Stomach (tissue), 9 donors: ENCODE measurements around the gene ARHGAP10. TPM values are rescaled to one million over a fixed set of nuclear protein-coding genes. Genes with fewer than 3 reads are reported as not detected.

Experiments
- DNase-seq, 2 donors: peaks; one replicate each; pipeline versions ENCODE4 v3.0.0 to v3.0.0-alpha.2; 2013 to 2019
- H3K27ac ChIP-seq, 5 donors: fragments of 200-600 bp in 4 of 5; sonication (generic) in 4 of 5; one replicate each; pipeline ENCODE4 v1.5.1; 2013 to 2019; ENCODE audit warnings: mild to moderate bottlenecking in 1 of 5, moderate library complexity in 1 of 5
- H3K27me3 ChIP-seq, 3 donors: fragments of 200-600 bp; sonication (generic); one replicate each; pipeline ENCODE4 v1.5.1; 2017 to 2019; ENCODE audit warnings: mixed run types in 1 of 3
- H3K36me3 ChIP-seq, 4 donors: fragments of 200-600 bp; sonication (generic); 1 replicate in 3 of 4; 2 replicates in 1 of 4; pipeline ENCODE4 v1.5.1; 2016 to 2019
- H3K4me1 ChIP-seq, 4 donors: fragments of 200-600 bp; sonication (generic); one replicate each; pipeline ENCODE4 v1.5.1; 2016 to 2019
- H3K4me3 ChIP-seq, 4 donors: fragments of 200-600 bp; sonication (generic) in 3 of 4; one replicate each; pipeline ENCODE4 v1.5.1; 2016 to 2019; ENCODE audit warnings: mild to moderate bottlenecking in 1 of 4
- H3K9me3 ChIP-seq, 4 donors: fragments of 200-600 bp; sonication (generic); one replicate each; pipeline ENCODE4 v1.5.1; 2016 to 2019
- EP300 ChIP-seq: sonication (generic); formaldehyde crosslinking; IDR thresholded peaks from one replicate; pipeline ENCODE4 v1.6.1; 2017; ENCODE audit warnings: antibody characterized with exemption
- POLR2A ChIP-seq, 4 donors: fragments of 450-650 bp; IDR thresholded peaks; one replicate each; pipeline ENCODE4 v1.6.1; 2016; ENCODE audit warnings: antibody characterized with exemption in 4 of 4, control low read depth in 2 of 4, mild to moderate bottlenecking in 1 of 4, moderate library complexity in 1 of 4
- POLR2AphosphoS5 ChIP-seq, 3 donors: sonication (generic); formaldehyde crosslinking; IDR thresholded peaks; one replicate each; pipeline ENCODE4 v1.6.1; 2016; ENCODE audit warnings: antibody characterized with exemption in 3 of 3
- WGBS, 5 donors: extraction: QIAGEN DNeasy Blood & Tissue Kit in 3 of 5; methylation state at CpG; one replicate each; pipeline versions ENCODE4 v1.1.5 to v1.1.7; 2013 to 2018; 5-methylcytosine and 5-hydroxymethylcytosine counted together
- intact Hi-C: fragments of 100-400 bp; cut with DNase I; formaldehyde crosslinking; loops from one replicate; pipeline ENCODE4 v1.15.1; 2023; ENCODE audit warnings: low total_unique reads
- polyA plus RNA-seq, 3 donors: library from polyadenylated mRNA; stranded (reverse); fragments of 200-250 nt; gene quantifications; one replicate each; pipeline ENCODE4 v1.2.3, GENCODE V29; 2013
- total RNA-seq, 5 donors: library from RNA; depleted of rRNA; stranded (reverse); fragments of >200 nt; gene quantifications; one replicate each; pipeline versions ENCODE4 v1.1.0 to v1.2.3, GENCODE V29; 2014 to 2016
- TF ChIP-seq, protein P1 (sequence below), 7 experiments: fragments of 450-650 bp in 4 of 7; fragments of 200-600 bp in 3 of 7; sonication (generic) in 3 of 7; IDR thresholded peaks; one replicate each; pipeline ENCODE4 v1.5.1; 2016 to 2019; ENCODE audit warnings: antibody characterized with exemption in 7 of 7, control low read depth in 2 of 7, mild to moderate bottlenecking in 1 of 7
- donor health status: healthy with polysubstance abuse.
- donor health status: Bipolar disorder and iron deficiency.
- donor health status: healthy.

Gene ARHGAP10
- total and polyA plus RNA-seq, 8 donors, result 18.1 to 117 (median 43.9) TPM

DNA sequence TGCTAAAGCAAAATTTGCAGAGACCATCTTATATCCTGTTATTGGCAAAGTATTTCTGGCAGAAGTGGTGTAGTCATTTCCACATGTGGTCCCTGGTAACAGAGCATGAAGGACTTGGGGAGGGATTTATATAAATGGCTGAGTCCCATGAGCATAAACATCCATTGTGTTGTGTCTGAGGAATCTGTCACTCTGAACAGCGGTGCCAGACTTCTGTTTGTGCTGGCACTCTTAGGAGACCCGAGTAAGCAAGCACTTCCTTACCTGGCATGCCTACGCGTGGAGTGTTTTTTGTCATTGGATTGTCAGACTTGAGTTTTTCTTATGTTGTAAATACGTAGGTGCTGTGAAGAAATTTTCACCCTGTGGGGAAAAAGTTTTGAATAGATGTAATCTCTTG lies 285.9 kb downstream of the ARHGAP10 start:
- peaks cover 10 to 56% (median 24%) of the 10 kb centered on the region in 4 donors for H3K4me1 ChIP-seq
- H3K27ac ChIP-seq, result no peak overlapping the region
- no peak overlapping the region for H3K4me3 ChIP-seq
- H3K27me3 ChIP-seq, result no peaks in the 10 kb centered on the region
- WGBS, 5 donors, result 23 to 47% (median 33%) methylated on average over 5 of the region's 5 CpGs
- H3K9me3 ChIP-seq, result no peaks in the 10 kb centered on the region
- DNase-seq, result no peak
- TF ChIP-seq, protein P1, sequence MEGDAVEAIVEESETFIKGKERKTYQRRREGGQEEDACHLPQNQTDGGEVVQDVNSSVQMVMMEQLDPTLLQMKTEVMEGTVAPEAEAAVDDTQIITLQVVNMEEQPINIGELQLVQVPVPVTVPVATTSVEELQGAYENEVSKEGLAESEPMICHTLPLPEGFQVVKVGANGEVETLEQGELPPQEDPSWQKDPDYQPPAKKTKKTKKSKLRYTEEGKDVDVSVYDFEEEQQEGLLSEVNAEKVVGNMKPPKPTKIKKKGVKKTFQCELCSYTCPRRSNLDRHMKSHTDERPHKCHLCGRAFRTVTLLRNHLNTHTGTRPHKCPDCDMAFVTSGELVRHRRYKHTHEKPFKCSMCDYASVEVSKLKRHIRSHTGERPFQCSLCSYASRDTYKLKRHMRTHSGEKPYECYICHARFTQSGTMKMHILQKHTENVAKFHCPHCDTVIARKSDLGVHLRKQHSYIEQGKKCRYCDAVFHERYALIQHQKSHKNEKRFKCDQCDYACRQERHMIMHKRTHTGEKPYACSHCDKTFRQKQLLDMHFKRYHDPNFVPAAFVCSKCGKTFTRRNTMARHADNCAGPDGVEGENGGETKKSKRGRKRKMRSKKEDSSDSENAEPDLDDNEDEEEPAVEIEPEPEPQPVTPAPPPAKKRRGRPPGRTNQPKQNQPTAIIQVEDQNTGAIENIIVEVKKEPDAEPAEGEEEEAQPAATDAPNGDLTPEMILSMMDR (IDR thresholded peaks at IDR 0.05), result no peak
- no peak for TF ChIP-seq POLR2AphosphoS5 (IDR thresholded peaks at IDR 0.05)
- no peak for TF ChIP-seq EP300
- TF ChIP-seq POLR2A (IDR thresholded peaks at IDR 0.05), result no peak
- intact Hi-C loops, result no loop called here
- H3K36me3 ChIP-seq, result no peaks in the 10 kb centered on the region

DNA sequence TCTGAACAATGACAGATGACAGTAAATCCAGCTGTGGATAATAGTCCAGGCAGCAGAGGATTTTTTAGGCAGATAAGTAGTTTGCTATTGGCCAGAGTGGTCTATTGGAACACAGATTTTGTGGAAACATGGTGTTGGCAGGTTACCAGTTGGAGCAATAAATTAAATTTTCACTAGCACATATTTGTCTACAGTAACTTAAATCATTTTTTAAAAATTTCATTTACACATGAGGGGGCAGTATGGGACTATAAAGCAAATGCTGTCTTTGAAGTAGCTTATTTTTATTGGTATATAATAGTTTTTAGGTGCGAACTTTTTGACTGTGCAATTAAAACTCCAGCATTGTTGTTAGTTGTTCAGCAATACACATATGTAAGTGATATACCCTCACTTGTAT lies 289.8 kb downstream of the ARHGAP10 start:
- TF ChIP-seq, protein P1 (IDR thresholded peaks at IDR 0.05), result no peak
- TF ChIP-seq EP300 (no peak), POLR2A (IDR thresholded peaks at IDR 0.05) (no peak), POLR2AphosphoS5 (IDR thresholded peaks at IDR 0.05) (no peak)
- H3K27ac ChIP-seq, result no peak overlapping the region
- no peak overlapping the region for H3K4me3 ChIP-seq
- no peaks in the 10 kb centered on the region for H3K9me3 ChIP-seq
- peaks cover 0 to 19% (median 2%) of the 10 kb centered on the region in 4 donors for H3K36me3 ChIP-seq
- WGBS, 5 donors, result 94 to 97% (median 96%) methylated on average over 1 of the region's 1 CpG
- no peaks in the 10 kb centered on the region for H3K27me3 ChIP-seq
- DNase-seq, result peak in 1 of 2 donors; percentile 59
- intact Hi-C loops, result no loop called here
- H3K4me1 ChIP-seq, result peaks cover 10 to 56% (median 26%) of the 10 kb centered on the region in 4 donors

DNA sequence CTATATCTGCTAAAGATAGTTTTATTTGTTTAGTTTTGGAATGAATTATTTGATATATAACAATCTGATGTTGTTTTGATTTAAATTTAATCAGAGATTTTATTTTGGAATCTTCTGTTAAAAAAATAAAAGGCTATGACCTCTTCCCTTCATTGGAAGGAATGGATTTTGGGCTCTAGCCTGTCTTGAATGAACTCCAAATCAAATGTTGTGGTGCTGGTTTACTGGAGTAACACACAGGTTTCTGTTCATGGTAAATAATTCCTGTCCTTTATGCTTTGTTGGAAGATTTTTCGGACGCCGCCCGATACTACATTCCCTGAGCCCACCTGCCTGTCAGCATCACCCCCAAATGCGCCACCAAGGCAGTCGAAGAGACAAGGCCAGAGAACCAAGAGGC lies 291.1 kb downstream of the ARHGAP10 start:
- peaks cover 0 to 19% (median 2%) of the 10 kb centered on the region in 4 donors for H3K36me3 ChIP-seq
- H3K4me3 ChIP-seq, result no peak overlapping the region
- H3K9me3 ChIP-seq, result no peaks in the 10 kb centered on the region
- peak overlapping the region in 1 of 5 donors; percentile 9 for H3K27ac ChIP-seq
- 90 to 98% (median 96%) methylated on average over 6 of the region's 6 CpGs for WGBS, 5 donors
- intact Hi-C loops, result no loop called here
- no peak for DNase-seq
- no peaks in the 10 kb centered on the region for H3K27me3 ChIP-seq
- TF ChIP-seq POLR2A (IDR thresholded peaks at IDR 0.05) (no peak), EP300 (no peak), POLR2AphosphoS5 (IDR thresholded peaks at IDR 0.05) (no peak)
- TF ChIP-seq, protein P1 (IDR thresholded peaks at IDR 0.05), result no peak
- H3K4me1 ChIP-seq, result peaks cover 5 to 43% (median 18%) of the 10 kb centered on the region in 4 donors

DNA sequence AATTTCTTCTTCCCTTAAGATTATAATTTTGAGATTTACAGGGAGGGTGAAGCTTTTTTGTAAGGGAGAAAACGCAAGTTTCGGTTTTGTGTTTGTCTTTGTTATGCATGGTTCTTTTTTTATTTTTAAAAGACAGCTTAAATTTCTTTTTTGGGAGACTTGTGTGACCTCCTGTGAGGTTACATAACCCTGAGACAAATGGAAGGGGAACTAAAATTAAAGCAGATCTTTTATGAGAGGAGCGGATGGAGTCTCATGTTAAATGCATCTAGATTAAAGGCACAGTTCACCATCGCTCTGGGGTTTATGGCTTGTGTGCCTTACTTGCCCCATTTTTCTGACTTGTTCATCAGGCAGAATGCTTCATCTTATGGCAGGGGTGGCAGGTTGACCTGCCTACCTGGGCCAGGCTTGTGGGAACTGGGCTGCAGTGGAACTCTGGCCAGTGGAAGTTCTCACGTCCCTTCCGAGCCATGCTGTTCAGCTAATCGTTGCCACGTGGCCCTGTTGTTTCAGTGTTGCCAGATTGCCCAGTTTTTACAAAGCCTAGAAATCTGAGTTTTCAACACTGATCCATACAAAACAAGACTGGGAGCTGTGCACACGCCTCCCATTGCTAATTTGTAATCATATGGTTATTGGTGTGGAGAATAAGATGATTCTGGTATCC lies 291.8 kb downstream of the ARHGAP10 start:
- DNase-seq, result no peak
- Histone ChIP-seq H3K27ac (no peak overlapping the region), H3K4me3 (no peak overlapping the region), H3K36me3 (peaks cover 0 to 19% (median 2%) of the 10 kb centered on the region in 4 donors), H3K4me1 (peaks cover 0 to 36% (median 12%) of the 10 kb centered on the region in 4 donors), H3K9me3 (no peaks in the 10 kb centered on the region), H3K27me3 (no peaks in the 10 kb centered on the region)
- TF ChIP-seq POLR2A (IDR thresholded peaks at IDR 0.05), result no peak
- no peak for TF ChIP-seq EP300
- intact Hi-C loops, result no loop called here
- WGBS, 5 donors, result 89 to 95% (median 90%) methylated on average over 9 of the region's 9 CpGs

DNA sequence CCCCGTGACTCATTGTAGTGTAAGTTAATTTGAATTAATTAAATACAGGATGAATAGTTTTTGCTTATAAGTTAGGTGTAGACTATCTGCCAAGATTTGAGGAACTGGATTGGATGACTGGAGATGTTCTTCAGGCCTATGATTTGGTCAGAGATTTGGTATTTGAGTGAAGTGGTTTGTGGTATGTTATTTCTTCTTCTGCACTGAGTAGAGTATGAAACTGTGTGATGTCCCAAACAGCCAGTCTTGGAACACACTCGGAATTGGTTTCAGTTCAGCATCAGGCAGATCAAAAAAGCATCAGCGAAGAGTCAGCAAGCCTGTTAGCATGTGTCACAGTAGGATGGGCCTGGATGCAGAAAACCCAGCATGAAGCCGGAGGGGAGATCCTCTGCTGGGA lies 294.1 kb downstream of the ARHGAP10 start:
- Histone ChIP-seq H3K27ac (no peak overlapping the region), H3K4me3 (no peak overlapping the region), H3K36me3 (peaks cover 0 to 19% (median 2%) of the 10 kb centered on the region in 4 donors), H3K4me1 (peaks cover 0 to 34% (median 12%) of the 10 kb centered on the region in 4 donors), H3K27me3 (no peaks in the 10 kb centered on the region), H3K9me3 (no peaks in the 10 kb centered on the region)
- no peak for DNase-seq
- intact Hi-C loops, result no loop called here
- TF ChIP-seq, protein P1 (IDR thresholded peaks at IDR 0.05), result no peak
- TF ChIP-seq EP300, result no peak
- no peak for TF ChIP-seq POLR2AphosphoS5 (IDR thresholded peaks at IDR 0.05)
- no peak for TF ChIP-seq POLR2A (IDR thresholded peaks at IDR 0.05)
- 84 to 89% (median 87%) methylated on average over 4 of the region's 4 CpGs for WGBS, 5 donors
